Parathyroid adenoma (tissue), 2 donors: ENCODE results near the gene DNAH10.

Source experiments
- H2AFZ ChIP-seq: fragments of 300-600 bp; sonication (generic); one replicate; pipeline ENCODE4 v1.7.0; 2017; ENCODE audit warnings: antibody characterized with exemption, mild to moderate bottlenecking
- H3K27ac ChIP-seq: fragments of 300-600 bp; sonication (generic); one replicate; pipeline ENCODE4 v1.7.0; 2017
- H3K27me3 ChIP-seq: fragments of 300-600 bp; sonication (generic); one replicate; pipeline ENCODE4 v1.7.0; 2017; ENCODE audit warnings: low read length; ENCODE audit not compliant: control insufficient read depth, insufficient read depth
- H3K36me3 ChIP-seq: fragments of 300-600 bp; sonication (generic); one replicate; pipeline ENCODE4 v1.7.0; 2017; ENCODE audit warnings: low read length; ENCODE audit not compliant: control insufficient read depth, insufficient read depth
- H3K4me1 ChIP-seq: fragments of 300-600 bp; sonication (generic); one replicate; pipeline ENCODE4 v1.7.0; 2017; ENCODE audit warnings: control low read depth
- H3K4me2 ChIP-seq: fragments of 300-600 bp; sonication (generic); one replicate; pipeline ENCODE4 v1.7.0; 2017; ENCODE audit warnings: low read length
- H3K4me3 ChIP-seq: fragments of 300-600 bp; sonication (generic); one replicate; pipeline ENCODE4 v1.7.0; 2017; ENCODE audit warnings: low read depth, low read length
- H3K79me2 ChIP-seq: fragments of 300-600 bp; sonication (generic); one replicate; pipeline ENCODE4 v1.7.0; 2017; ENCODE audit warnings: control low read depth
- H3K9ac ChIP-seq: fragments of 300-600 bp; sonication (generic); one replicate; pipeline ENCODE4 v1.7.0; 2017; ENCODE audit warnings: mild to moderate bottlenecking
- H3K9me3 ChIP-seq: fragments of 300-600 bp; sonication (generic); one replicate; pipeline ENCODE4 v1.7.0; 2017; ENCODE audit warnings: low read length; ENCODE audit not compliant: control insufficient read depth
- CTCF ChIP-seq: fragments of 300-600 bp; sonication (generic); IDR thresholded peaks from one replicate; pipeline ENCODE4 v1.7.0; 2017; ENCODE audit warnings: antibody characterized with exemption, mild to moderate bottlenecking
- donor health status: primary hyperparathyroidism.

Gene DNAH10

DNA sequence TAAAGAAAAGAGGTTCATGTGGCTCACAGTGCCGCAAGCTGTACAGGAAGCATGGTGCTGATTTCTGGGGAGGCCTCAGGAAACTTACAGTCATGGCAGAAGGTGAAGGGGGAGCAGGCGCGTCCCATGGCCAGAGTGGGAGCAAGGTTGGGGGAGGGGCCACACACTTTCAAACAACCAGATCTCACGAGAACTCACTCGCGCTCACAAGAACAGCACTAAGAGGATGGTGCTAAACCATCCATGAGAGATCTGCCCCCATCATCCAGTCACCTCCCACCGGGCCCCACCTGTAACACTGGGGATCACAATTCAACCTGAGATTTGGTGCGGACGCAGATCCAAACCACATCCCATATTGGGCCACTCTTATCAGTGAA is 130.1 kb downstream of the DNAH10 start:
- no peaks in the 10 kb centered on the region for H3K36me3 ChIP-seq
- H2AFZ ChIP-seq, result no peak overlapping the region
- H3K9me3 ChIP-seq, result no peaks in the 10 kb centered on the region
- no peaks in the 10 kb centered on the region for H3K79me2 ChIP-seq
- no peaks in the 10 kb centered on the region for H3K4me1 ChIP-seq
- no peak overlapping the region for H3K27ac ChIP-seq
- no peak overlapping the region for H3K4me3 ChIP-seq
- no peak overlapping the region for H3K4me2 ChIP-seq
- TF ChIP-seq CTCF, result no peak
- no peaks in the 10 kb centered on the region for H3K27me3 ChIP-seq
- H3K9ac ChIP-seq, result no peak overlapping the region

GRCh38 chr12:123892853-123893252 is 130.8 kb downstream of the DNAH10 start:
- Histone ChIP-seq H3K36me3 (no peaks in the 10 kb centered on the region), H3K27me3 (no peaks in the 10 kb centered on the region), H3K4me1 (no peaks in the 10 kb centered on the region), H3K79me2 (no peaks in the 10 kb centered on the region), H2AFZ (no peak overlapping the region), H3K4me2 (no peak overlapping the region), H3K9ac (no peak overlapping the region), H3K27ac (no peak overlapping the region), H3K9me3 (no peaks in the 10 kb centered on the region), H3K4me3 (no peak overlapping the region)
- TF ChIP-seq CTCF, result no peak

GRCh38 chr12:123893276-123893675 is 131.2 kb downstream of the DNAH10 start:
- H3K9me3 ChIP-seq, result no peaks in the 10 kb centered on the region
- H2AFZ ChIP-seq, result no peak overlapping the region
- no peak overlapping the region for H3K4me3 ChIP-seq
- no peak for TF ChIP-seq CTCF
- no peaks in the 10 kb centered on the region for H3K4me1 ChIP-seq
- no peak overlapping the region for H3K4me2 ChIP-seq
- H3K27me3 ChIP-seq, result no peaks in the 10 kb centered on the region
- H3K9ac ChIP-seq, result no peak overlapping the region
- H3K36me3 ChIP-seq, result no peaks in the 10 kb centered on the region
- H3K79me2 ChIP-seq, result no peaks in the 10 kb centered on the region
- no peak overlapping the region for H3K27ac ChIP-seq

GRCh38 chr12:123894823-123895345 is 132.8 kb downstream of the DNAH10 start:
- Histone ChIP-seq H3K79me2 (no peaks in the 10 kb centered on the region), H2AFZ (no peak overlapping the region), H3K27ac (no peak overlapping the region), H3K9ac (no peak overlapping the region), H3K9me3 (no peaks in the 10 kb centered on the region), H3K4me1 (no peaks in the 10 kb centered on the region), H3K4me2 (no peak overlapping the region), H3K27me3 (no peaks in the 10 kb centered on the region), H3K4me3 (no peak overlapping the region), H3K36me3 (no peaks in the 10 kb centered on the region)
- no peak for TF ChIP-seq CTCF

DNA sequence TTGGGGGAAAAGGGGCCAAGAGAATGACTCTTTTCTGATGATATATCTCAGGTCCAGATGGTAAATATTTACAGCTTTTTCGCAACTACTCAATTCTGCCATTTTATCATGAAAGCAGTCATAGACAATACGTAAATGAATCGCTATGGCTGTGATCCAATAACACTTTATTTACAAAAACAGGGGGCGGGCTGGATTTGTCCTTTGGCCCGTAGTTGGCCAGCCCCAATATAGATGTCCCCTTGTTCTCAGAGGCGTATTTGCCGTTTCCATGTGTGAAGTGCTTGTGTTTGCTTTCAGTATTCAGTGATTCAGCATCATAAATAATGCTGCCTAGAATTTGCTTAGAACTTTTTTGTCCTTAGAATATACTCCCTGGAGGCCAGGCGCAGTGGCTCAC is 133.3 kb downstream of the DNAH10 start:
- Histone ChIP-seq H3K9me3 (no peaks in the 10 kb centered on the region), H3K4me1 (no peaks in the 10 kb centered on the region), H3K9ac (no peak overlapping the region), H3K79me2 (no peaks in the 10 kb centered on the region), H2AFZ (no peak overlapping the region), H3K27me3 (no peaks in the 10 kb centered on the region), H3K4me3 (no peak overlapping the region), H3K4me2 (no peak overlapping the region), H3K36me3 (no peaks in the 10 kb centered on the region), H3K27ac (no peak overlapping the region)
- TF ChIP-seq CTCF, result no peak
